ENCODE measurements around the gene ZBTB11. TPM values are rescaled to one million over a fixed set of nuclear protein-coding genes. Genes with fewer than 3 reads are reported as not detected.
"Not testable (repeated sequence)": the region's sequence is repeated elsewhere in the genome, so short reads cannot be mapped to it uniquely, and the experiment has no call there.

Gene ZBTB11
- total RNA-seq, 2 experiments from 2014 or later = 30.3 to 31.3 TPM

GRCh38 chr3:101685050-101685400, 8.1 kb upstream of the ZBTB11 start:
- H3K36me3 Mint-ChIP-seq = peaks cover 57% of the 10 kb centered on the region
- CTCF ChIA-PET = interaction anchor here (0.6 to 3.9 kb wide), 8 partner anchors 10 to 544 kb away, joined by 3 to 16 read pairs (median 5); partner anchors contain the start of genes CEP97, NFKBIZ and PCNP
- no peaks in the 10 kb centered on the region for H3K9me3 Mint-ChIP-seq (ENCODE audit: low read depth)
- peak overlapping the region; percentile 100 for H3K4me3 Mint-ChIP-seq
- peak overlapping the region; percentile 95 for H3K27ac Mint-ChIP-seq
- DNase-seq = no peak
- H3K4me1 Mint-ChIP-seq = peaks cover 34% of the 10 kb centered on the region
- no peaks in the 10 kb centered on the region for H3K27me3 Mint-ChIP-seq
- ATAC-seq = no peak

DNA sequence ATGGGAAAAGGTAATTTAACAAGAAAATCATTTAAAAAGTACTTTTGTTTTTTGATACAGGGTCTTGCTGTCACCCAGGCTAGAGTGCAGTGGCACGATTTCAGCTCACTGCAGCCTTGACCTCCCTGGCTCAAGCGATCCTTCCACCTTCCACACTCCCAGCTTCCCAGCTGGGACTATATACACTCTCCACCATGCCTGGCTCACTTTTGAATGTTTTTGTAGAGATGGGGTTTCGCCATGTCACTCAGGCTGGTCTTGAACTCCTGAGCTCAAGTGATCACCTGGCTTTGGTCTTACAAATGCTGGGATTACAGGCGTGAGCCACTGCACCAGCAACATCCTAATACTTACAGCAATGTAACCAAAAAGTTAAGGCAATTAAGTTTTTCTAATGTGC, 3.5 kb upstream of the ZBTB11 start:
- H3K36me3 Mint-ChIP-seq = peaks cover 58% of the 10 kb centered on the region
- no peak overlapping the region for H3K4me3 Mint-ChIP-seq
- H3K27me3 Mint-ChIP-seq = no peaks in the 10 kb centered on the region
- peak overlapping the region; percentile 4 for H3K27ac Mint-ChIP-seq
- no peak for DNase-seq
- ATAC-seq = no peak
- CTCF ChIA-PET = no interaction called here
- H3K9me3 Mint-ChIP-seq (ENCODE audit: low read depth) = no peaks in the 10 kb centered on the region
- peaks cover 39% of the 10 kb centered on the region for H3K4me1 Mint-ChIP-seq

DNA sequence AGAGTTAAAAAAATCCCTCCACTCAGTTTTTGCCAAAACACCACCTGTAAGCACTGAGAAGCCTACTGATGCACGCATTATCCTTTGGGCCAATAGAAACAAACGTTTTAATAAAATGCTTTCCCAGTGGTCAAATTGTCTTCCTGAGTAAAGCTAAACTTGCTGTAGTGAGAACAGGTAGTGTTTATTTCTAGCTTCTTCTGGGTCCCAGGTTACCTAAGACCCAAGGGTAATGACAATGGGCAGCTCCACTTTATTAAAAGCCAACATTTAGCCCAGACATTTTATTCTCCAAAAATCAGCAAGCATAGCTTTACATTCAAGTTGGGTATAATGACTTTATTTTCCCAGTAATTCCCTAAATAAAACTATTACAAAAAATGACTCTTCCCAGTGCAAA, 1.9 kb upstream of the ZBTB11 start:
- peaks cover 43% of the 10 kb centered on the region for H3K4me1 Mint-ChIP-seq
- H3K4me3 Mint-ChIP-seq; H3K27me3 Mint-ChIP-seq; H3K9me3 Mint-ChIP-seq (ENCODE audit: low read depth); ATAC-seq; H3K27ac Mint-ChIP-seq; CTCF ChIA-PET; DNase-seq: not testable (repeated sequence)
- H3K36me3 Mint-ChIP-seq = peaks cover 49% of the 10 kb centered on the region

DNA sequence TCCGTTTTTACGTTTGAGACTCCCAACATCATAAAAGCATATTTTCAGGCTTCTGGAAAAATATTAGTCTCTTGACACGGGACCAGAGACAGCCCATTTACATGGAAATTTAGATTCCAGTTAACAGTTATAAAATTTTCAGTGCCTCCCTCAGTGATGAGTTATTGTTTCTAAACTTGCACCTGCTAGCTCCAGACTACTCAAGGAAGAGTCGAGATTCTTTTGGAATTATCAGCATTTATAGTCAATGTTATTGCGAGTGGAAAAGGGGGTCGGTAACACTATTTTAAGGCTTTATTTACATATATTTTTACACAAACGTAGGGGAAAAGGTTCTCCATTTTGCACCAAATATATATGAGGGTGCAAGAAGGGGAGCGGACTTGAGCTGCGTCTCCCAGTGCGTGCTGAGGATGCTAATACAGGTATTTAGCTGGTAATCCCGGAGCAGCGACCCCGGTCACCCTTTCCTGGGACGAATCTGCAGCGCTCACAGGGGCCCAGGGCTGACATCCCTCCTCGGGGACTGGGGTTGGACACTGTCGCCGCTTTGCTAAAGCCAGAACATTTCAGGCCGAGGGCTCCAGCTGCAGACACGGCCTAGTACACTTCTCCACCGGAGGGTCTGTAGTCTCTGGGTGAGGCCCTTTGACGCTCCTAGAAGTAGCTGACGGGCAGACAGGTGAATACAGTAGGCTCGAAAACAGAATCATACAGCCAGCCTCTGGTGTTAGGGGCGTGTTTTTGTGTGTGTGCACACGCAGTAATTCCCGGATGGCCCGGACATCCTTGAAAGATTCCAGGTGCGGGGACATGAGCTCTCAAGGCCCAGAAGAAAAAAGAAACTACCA, 729 bp upstream of the ZBTB11 start:
- H3K4me3 Mint-ChIP-seq = peak overlapping the region; percentile 86
- H3K9me3 Mint-ChIP-seq (ENCODE audit: low read depth) = no peaks in the 10 kb centered on the region
- peaks cover 42% of the 10 kb centered on the region for H3K4me1 Mint-ChIP-seq

GRCh38 chr3:101676216-101676764, 642 bp downstream of the ZBTB11 start:
- H3K27ac Mint-ChIP-seq = peak overlapping the region; percentile 98
- H3K36me3 Mint-ChIP-seq = peaks cover 36% of the 10 kb centered on the region
- H3K4me3 Mint-ChIP-seq = peak overlapping the region; percentile 86
- ATAC-seq = peak; percentile 92
- H3K27me3 Mint-ChIP-seq = no peaks in the 10 kb centered on the region
- H3K9me3 Mint-ChIP-seq (ENCODE audit: low read depth) = no peaks in the 10 kb centered on the region
- DNase-seq = peak; percentile 97
- peaks cover 43% of the 10 kb centered on the region for H3K4me1 Mint-ChIP-seq
- CTCF ChIA-PET = interaction anchor here (1.1 to 3.1 kb wide), 7 partner anchors 8 to 103 kb away, joined by 3 to 16 read pairs (median 7); partner anchors contain the start of genes CEP97, PCNP and RPL24

More for the DNA sequence above, 729 bp upstream of the ZBTB11 start:
- CTCF ChIA-PET = interaction anchor here (0.6 to 3.1 kb wide), 4 partner anchors 12 to 104 kb away, joined by 3 to 10 read pairs (median 6); partner anchors contain the start of gene PCNP
- Mint-ChIP-seq H3K36me3 (peaks cover 44% of the 10 kb centered on the region), H3K27me3 (no peaks in the 10 kb centered on the region), H3K27ac (peak overlapping the region; percentile 98)
- DNase-seq = no peak
- ATAC-seq = no peak

- peak overlapping the region; percentile 94 for H3K27ac Mint-ChIP-seq
Measured at GRCh38 chr3:101675709-101676215, 1.2 kb downstream of the ZBTB11 start.

GRCh38 chr3:101674518-101674917, 2.4 kb downstream of the ZBTB11 start:
- H3K4me1 Mint-ChIP-seq = peaks cover 40% of the 10 kb centered on the region
- H3K27ac Mint-ChIP-seq = peak overlapping the region; percentile 94
- CTCF ChIA-PET = interaction anchor here (2.3 to 3.1 kb wide), 2 partner anchors 10 to 101 kb away, joined by 11 to 16 read pairs; partner anchors contain the start of gene PCNP
- no peaks in the 10 kb centered on the region for H3K9me3 Mint-ChIP-seq (ENCODE audit: low read depth)
- peaks cover 30% of the 10 kb centered on the region for H3K36me3 Mint-ChIP-seq
- DNase-seq (no peak), ATAC-seq (no peak)
- H3K27me3 Mint-ChIP-seq = no peaks in the 10 kb centered on the region
- peak overlapping the region; percentile 86 for H3K4me3 Mint-ChIP-seq

More at GRCh38 chr3:101675709-101676215, 1.2 kb downstream of the ZBTB11 start:
- peaks cover 35% of the 10 kb centered on the region for H3K36me3 Mint-ChIP-seq
- peaks cover 42% of the 10 kb centered on the region for H3K4me1 Mint-ChIP-seq
- H3K4me3 Mint-ChIP-seq = peak overlapping the region; percentile 86
- no peaks in the 10 kb centered on the region for H3K9me3 Mint-ChIP-seq (ENCODE audit: low read depth)
- CTCF ChIA-PET = interaction anchor here (1.1 to 3.1 kb wide), 6 partner anchors 9 to 102 kb away, joined by 3 to 16 read pairs (median 7); partner anchors contain the start of genes CEP97, PCNP and RPL24
- no peaks in the 10 kb centered on the region for H3K27me3 Mint-ChIP-seq
- DNase-seq = no peak
- no peak for ATAC-seq

- Mint-ChIP-seq H3K4me1 (peaks cover 40% of the 10 kb centered on the region), H3K36me3 (peaks cover 32% of the 10 kb centered on the region), H3K27ac (no peak overlapping the region)
Measured at GRCh38 chr3:101673953-101674352, 3.0 kb downstream of the ZBTB11 start.

GRCh38 chr3:101671014-101671413, 5.9 kb downstream of the ZBTB11 start:
- Mint-ChIP-seq H3K27me3 (no peaks in the 10 kb centered on the region), H3K36me3 (peaks cover 32% of the 10 kb centered on the region), H3K4me1 (peaks cover 27% of the 10 kb centered on the region), H3K27ac (no peak overlapping the region), H3K4me3 (no peak overlapping the region), H3K9me3 (ENCODE audit: low read depth) (no peaks in the 10 kb centered on the region)
- CTCF ChIA-PET = no interaction called here
- no peak for ATAC-seq
- DNase-seq = no peak

More at GRCh38 chr3:101673953-101674352, 3.0 kb downstream of the ZBTB11 start:
- ATAC-seq (no peak), DNase-seq (no peak)
- Mint-ChIP-seq H3K4me3 (no peak overlapping the region), H3K9me3 (ENCODE audit: low read depth) (no peaks in the 10 kb centered on the region), H3K27me3 (no peaks in the 10 kb centered on the region)
- CTCF ChIA-PET = interaction anchor here (2.3 to 3.1 kb wide), 2 partner anchors 11 to 100 kb away, joined by 11 to 16 read pairs; partner anchors contain the start of gene PCNP

- Mint-ChIP-seq H3K36me3 (peaks cover 48% of the 10 kb centered on the region), H3K27me3 (no peaks in the 10 kb centered on the region), H3K9me3 (ENCODE audit: low read depth) (no peaks in the 10 kb centered on the region), H3K4me1 (peaks cover 8% of the 10 kb centered on the region), H3K4me3 (no peak overlapping the region), H3K27ac (no peak overlapping the region)
- CTCF ChIA-PET = interaction anchor here (1.3 kb wide), 1 partner anchor 15 kb away, joined by 3 read pairs; no protein-coding TSS in a partner anchor
- DNase-seq (no peak), ATAC-seq (no peak)
Measured at GRCh38 chr3:101667844-101668243, 9.1 kb downstream of the ZBTB11 start.

DNA sequence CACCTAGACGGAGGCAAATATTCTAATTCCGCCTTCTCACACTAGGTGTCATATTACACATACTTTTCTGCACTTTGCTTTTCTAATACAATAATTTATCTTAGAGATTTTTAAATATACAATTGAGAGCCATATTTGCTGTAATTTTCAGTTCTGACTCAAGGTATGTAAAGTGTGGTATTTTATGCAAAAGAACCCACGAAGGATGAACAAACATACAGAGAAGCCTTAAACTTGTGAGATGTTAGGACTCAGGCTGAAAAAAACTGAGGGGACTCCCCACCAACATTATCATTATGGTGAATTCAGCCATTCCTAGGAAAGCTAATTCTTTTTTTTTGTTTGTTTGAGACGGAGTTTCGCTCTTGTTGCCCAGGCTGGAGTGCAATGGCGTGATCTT, 9.6 kb downstream of the ZBTB11 start:
- H3K4me1 Mint-ChIP-seq = peaks cover 5% of the 10 kb centered on the region
- no peak for ATAC-seq
- peaks cover 52% of the 10 kb centered on the region for H3K36me3 Mint-ChIP-seq
- CTCF ChIA-PET = no interaction called here
- no peak for DNase-seq
- H3K4me3 Mint-ChIP-seq = no peak overlapping the region
- no peaks in the 10 kb centered on the region for H3K27me3 Mint-ChIP-seq
- H3K9me3 Mint-ChIP-seq (ENCODE audit: low read depth) = no peaks in the 10 kb centered on the region
- no peak overlapping the region for H3K27ac Mint-ChIP-seq

- Mint-ChIP-seq H3K4me1 (peaks cover 1% of the 10 kb centered on the region), H3K36me3 (peaks cover 51% of the 10 kb centered on the region), H3K27ac (no peak overlapping the region), H3K27me3 (no peaks in the 10 kb centered on the region), H3K9me3 (ENCODE audit: low read depth) (no peaks in the 10 kb centered on the region), H3K4me3 (no peak overlapping the region)
- CTCF ChIA-PET = interaction anchor here (1.1 to 1.6 kb wide), 2 partner anchors 11 to 92 kb away, joined by 3 to 10 read pairs; partner anchors contain the start of genes PCNP and ZBTB11
- ATAC-seq = no peak
- DNase-seq = no peak
Measured at GRCh38 chr3:101665851-101666250, 11.1 kb downstream of the ZBTB11 start.

- CTCF ChIA-PET = interaction anchor here (1.1 to 1.6 kb wide), 3 partner anchors 11 to 92 kb away, joined by 3 to 10 read pairs (median 3); partner anchors contain the start of genes PCNP and ZBTB11
- no peak overlapping the region for H3K27ac Mint-ChIP-seq
- no peak overlapping the region for H3K4me3 Mint-ChIP-seq
- peaks cover 2% of the 10 kb centered on the region for H3K4me1 Mint-ChIP-seq
- ATAC-seq = no peak
- no peaks in the 10 kb centered on the region for H3K9me3 Mint-ChIP-seq (ENCODE audit: low read depth)
- no peaks in the 10 kb centered on the region for H3K27me3 Mint-ChIP-seq
- H3K36me3 Mint-ChIP-seq = peaks cover 52% of the 10 kb centered on the region
- no peak for DNase-seq
Measured at GRCh38 chr3:101665357-101665756, 11.6 kb downstream of the ZBTB11 start.

Measured in activated CD8-positive, alpha-beta memory T cell treated with anti-CD3 and anti-CD28 coated beads, Interleukin-2, amount 10 ng/mL, durations not matched to agents 7 days and 5 days (primary cell).